Stimulated activated CD4-positive, alpha-beta T cell treated with anti-CD3 and anti-CD28 coated beads, Interleukin-4, amount 100 ng/mL, for 48 hours (primary cell): Measurements from ENCODE around the gene PILRA.

ENCODE experiments used
- DNase-seq, 2 donors: peaks; one replicate each; pipeline ENCODE4 v3.0.0-alpha.2; 2020; ENCODE audit warnings: low read depth in 2 of 2

Gene PILRA

GRCh38 chr7:100411101-100411500 lies 37.8 kb downstream of the PILRA start:
- no peak for DNase-seq

- DNase-seq = no peak
Measured at GRCh38 chr7:100413346-100413745, 40.1 kb downstream of the PILRA start.

GRCh38 chr7:100413889-100414288 lies 40.6 kb downstream of the PILRA start:
- DNase-seq = no peak

GRCh38 chr7:100415448-100415847 lies 42.2 kb downstream of the PILRA start:
- DNase-seq = no peak

- no peak for DNase-seq
Measured at GRCh38 chr7:100418930-100419659, 45.8 kb downstream of the PILRA start.

- DNase-seq = no peak
Measured at GRCh38 chr7:100419660-100420226, 46.5 kb downstream of the PILRA start.

- no peak for DNase-seq
Measured at GRCh38 chr7:100423315-100423714, 50.0 kb downstream of the PILRA start.

- DNase-seq = no peak
Measured at GRCh38 chr7:100425347-100425746, 52.1 kb downstream of the PILRA start.

GRCh38 chr7:100426516-100426915 lies 53.2 kb downstream of the PILRA start:
- DNase-seq = no peak

GRCh38 chr7:100427762-100428198 lies 54.5 kb downstream of the PILRA start:
- no peak for DNase-seq

GRCh38 chr7:100428199-100428966 lies 55.1 kb downstream of the PILRA start, which contains the start of gene ZCWPW1:
Gene ZCWPW1, minus strand, starts transcription at chr7:100428703. Its CDS starts 8,054 bp downstream, at chr7:100420649.
- peak; percentile 96 to 97 for DNase-seq

GRCh38 chr7:100428967-100429636 lies 55.8 kb downstream of the PILRA start:
- peak; percentile 100 for DNase-seq

- peak; percentile 92 to 98 for DNase-seq
Measured at GRCh38 chr7:100429637-100430492, 56.6 kb downstream of the PILRA start, which contains the start of gene MEPCE. Gene MEPCE, plus strand, starts transcription at chr7:100429831. Its CDS starts 188 bp downstream, at chr7:100430019.

- peak in 1 of 2 donors; percentile 19 for DNase-seq
Measured at GRCh38 chr7:100430493-100431285, 57.4 kb downstream of the PILRA start.

GRCh38 chr7:100431286-100431735 lies 58.0 kb downstream of the PILRA start:
- no peak for DNase-seq

- DNase-seq = no peak
Measured at GRCh38 chr7:100432053-100432452, 58.8 kb downstream of the PILRA start.

GRCh38 chr7:100432621-100433275 lies 59.5 kb downstream of the PILRA start:
- no peak for DNase-seq

- DNase-seq = no peak
Measured at GRCh38 chr7:100433276-100433591, 59.9 kb downstream of the PILRA start.

GRCh38 chr7:100433592-100434296 lies 60.5 kb downstream of the PILRA start:
- DNase-seq = no peak
